IMR-90 (cell line): Measurements from ENCODE around the gene COX4I1. TPM values are rescaled to one million over a fixed set of nuclear protein-coding genes. Genes with fewer than 3 reads are reported as not detected.
A peak's percentile ranks its signal among the peaks of the same experiment; 100 is the strongest.

Source experiments
- ATAC-seq: fragments of 200-7000 bp; cut with Tn5 transposase; 2 replicates; pipeline ENCODE4 v1.9.1; 2020; ENCODE audit warnings: low read depth, mild to moderate bottlenecking, moderate library complexity
- BruUV-seq: library from RNA; stranded (reverse); fragments of 400-500 nt; replicated peaks from 2 replicates; lab custom pipeline; 2021; lab: Mats Ljungman, UMichigan
- CTCF ChIA-PET: fragments of 300-600 bp; formaldehyde crosslinking; extraction: SDS; loops from one replicate; lab custom pipeline; 2021; ENCODE audit warnings: antibody characterized with exemption; lab: Yijun Ruan, JAX
- POLR2A ChIA-PET: fragments of 300-600 bp; sonication (Branson Sonifier 250); formaldehyde crosslinking; loops from one replicate; lab custom pipeline; 2022; ENCODE audit warnings: antibody characterized with exemption; ENCODE audit not compliant: unreplicated experiment; lab: Charles Lee
- DNase-seq: peaks from one replicate; pipeline ENCODE4 v3.0.0; 2013
- H2AFZ ChIP-seq: replicated peaks from 2 replicates; pipeline ENCODE3; 2013; ENCODE audit warnings: low read length, mild to moderate bottlenecking; ENCODE audit not compliant: poor library complexity
- H2AK5ac ChIP-seq: 2 replicates; pipeline ENCODE4 v1.6.1; 2013; ENCODE audit warnings: low read depth, low read length, inconsistent platforms
- H2AK9ac ChIP-seq: replicated peaks from 2 replicates; pipeline ENCODE3; 2013; ENCODE audit warnings: mild to moderate bottlenecking, low read depth, low read length, moderate library complexity; ENCODE audit not compliant: poor library complexity
- H2BK120ac ChIP-seq: 2 replicates; pipeline ENCODE4 v1.6.1; 2013; ENCODE audit warnings: low read depth, low read length, inconsistent platforms
- H2BK15ac ChIP-seq: 3 replicates; pipeline ENCODE4 v1.6.1; 2013; ENCODE audit warnings: low read depth, low read length, inconsistent platforms
- H2BK20ac ChIP-seq: 2 replicates; pipeline ENCODE4 v1.6.1; 2013; ENCODE audit warnings: low read depth, mild to moderate bottlenecking, inconsistent platforms, low read length, moderate library complexity
- H2BK5ac ChIP-seq: 2 replicates; pipeline ENCODE4 v1.6.1; 2013; ENCODE audit warnings: mild to moderate bottlenecking, low read depth, low read length, inconsistent platforms; ENCODE audit not compliant: poor library complexity, severe bottlenecking
- H3K14ac ChIP-seq: replicated peaks from 2 replicates; pipeline ENCODE4 v1.6.1; 2013; ENCODE audit warnings: low read depth, low read length, inconsistent platforms
- H3K18ac ChIP-seq: 2 replicates; pipeline ENCODE4 v1.6.1; 2013; ENCODE audit warnings: low read depth, low read length, control low read depth
- H3K23ac ChIP-seq: 2 replicates; pipeline ENCODE4 v1.6.1; 2013; ENCODE audit warnings: low read depth, low read length, inconsistent platforms
- H3K27ac ChIP-seq: 2 replicates; pipeline ENCODE4 v1.5.1; 2013; ENCODE audit warnings: mild to moderate bottlenecking, control low read depth, low read length; ENCODE audit not compliant: insufficient read depth
- H3K27me3 ChIP-seq: 2 replicates; pipeline ENCODE4 v1.6.1; 2013; ENCODE audit warnings: low read length; ENCODE audit not compliant: control insufficient read depth, insufficient read depth
- H3K36me3 ChIP-seq: 2 replicates; pipeline ENCODE4 v1.6.1; 2013; ENCODE audit warnings: low read length, mixed read lengths; ENCODE audit not compliant: control insufficient read depth, insufficient read depth
- H3K4ac ChIP-seq: 2 replicates; pipeline ENCODE4 v1.6.1; 2013; ENCODE audit warnings: low read depth, low read length, inconsistent platforms
- H3K4me1 ChIP-seq: 2 replicates; pipeline ENCODE4 v1.6.1; 2013; ENCODE audit warnings: low read length, mixed read lengths; ENCODE audit not compliant: control insufficient read depth, insufficient read depth
- H3K4me2 ChIP-seq: 2 replicates; pipeline ENCODE4 v1.6.1; 2013; ENCODE audit warnings: low read depth, mild to moderate bottlenecking, control low read depth, low read length, moderate library complexity
- H3K4me3 ChIP-seq: 2 replicates; pipeline ENCODE4 v1.5.1; 2013; ENCODE audit warnings: low read depth, mild to moderate bottlenecking, control low read depth, low read length, moderate library complexity; ENCODE audit not compliant: insufficient read depth
- H3K56ac ChIP-seq: 2 replicates; pipeline ENCODE4 v1.6.1; 2013; ENCODE audit warnings: low read length, inconsistent platforms; ENCODE audit not compliant: insufficient read depth; ENCODE audit errors: extremely low read depth
- H3K79me1 ChIP-seq, 2 experiments: 2 replicates each; pipeline ENCODE4 v1.6.1; 2013; ENCODE audit warnings: low read length in 2 of 2, inconsistent platforms in 1 of 2, low read depth in 1 of 2
- H3K9ac ChIP-seq: 2 replicates; pipeline ENCODE4 v1.6.1; 2013; ENCODE audit warnings: low read depth, low read length, control low read depth
- H3K9me1 ChIP-seq: 2 replicates; pipeline ENCODE4 v1.6.1; 2013; ENCODE audit warnings: low read length, inconsistent platforms; ENCODE audit not compliant: insufficient read depth
- H3K9me3 ChIP-seq: 2 replicates; pipeline ENCODE4 v1.6.1; 2013; ENCODE audit warnings: low read length; ENCODE audit not compliant: control insufficient read depth, insufficient read depth
- H4K20me1 ChIP-seq: 2 replicates; pipeline ENCODE4 v1.6.1; 2013; ENCODE audit warnings: low read length, inconsistent platforms; ENCODE audit not compliant: insufficient read depth
- H4K5ac ChIP-seq: 2 replicates; pipeline ENCODE4 v1.6.1; 2013; ENCODE audit warnings: mild to moderate bottlenecking, low read depth, low read length, control low read depth
- H4K8ac ChIP-seq, 2 experiments: 2 replicates each; pipeline ENCODE4 v1.6.1; 2013; ENCODE audit warnings: low read depth in 2 of 2, low read length in 2 of 2, control low read depth in 1 of 2, inconsistent platforms in 1 of 2
- H4K91ac ChIP-seq: 2 replicates; pipeline ENCODE4 v1.6.1; 2013; ENCODE audit warnings: low read depth, low read length, inconsistent platforms; ENCODE audit not compliant: insufficient read depth
- BHLHE40 ChIP-seq: fragments of 150-350 bp; IDR thresholded peaks from 2 replicates; pipeline ENCODE4 v1.6.1; 2016; ENCODE audit warnings: mild to moderate bottlenecking, low read depth, low read length
- CEBPB ChIP-seq: IDR thresholded peaks from 2 replicates; pipeline ENCODE4 v1.6.1; 2012; ENCODE audit warnings: low read depth, low read length, improper control_type of control experiment
- CHD1 ChIP-seq: IDR thresholded peaks from 2 replicates; pipeline ENCODE4 v1.6.1; 2012; ENCODE audit warnings: low read depth, low read length, improper control_type of control experiment
- CTCF ChIP-seq: conservative IDR thresholded peaks from 2 replicates; pipeline ENCODE4 v1.5.1; 2012; ENCODE audit warnings: mild to moderate bottlenecking, low read depth, low read length, improper control_type of control experiment
- ELK1 ChIP-seq: fragments of 150-350 bp; IDR thresholded peaks from 2 replicates; pipeline ENCODE4 v1.6.1; 2016; ENCODE audit warnings: low read depth, mild to moderate bottlenecking, low read length, moderate library complexity, borderline replicate concordance
- FOS ChIP-seq: fragments of 150-350 bp; IDR thresholded peaks from 2 replicates; pipeline ENCODE4 v1.6.1; 2016; ENCODE audit warnings: low read depth, low read length
- MAFK ChIP-seq: IDR thresholded peaks from 2 replicates; pipeline ENCODE4 v1.6.1; 2012; ENCODE audit warnings: low read depth, low read length, improper control_type of control experiment
- MAZ ChIP-seq: IDR thresholded peaks from 2 replicates; pipeline ENCODE4 v1.6.1; 2012; ENCODE audit warnings: low read depth, mild to moderate bottlenecking, low read length, improper control_type of control experiment, moderate library complexity, borderline replicate concordance
- MXI1 ChIP-seq: IDR thresholded peaks from 2 replicates; pipeline ENCODE4 v1.6.1; 2012; ENCODE audit warnings: low read depth, mild to moderate bottlenecking, low read length, moderate library complexity, borderline replicate concordance
- POLR2A ChIP-seq: IDR thresholded peaks from 2 replicates; pipeline ENCODE4 v1.6.1; 2012; ENCODE audit warnings: mild to moderate bottlenecking, low read depth, low read length
- RCOR1 ChIP-seq: IDR thresholded peaks from 2 replicates; pipeline ENCODE4 v1.6.1; 2012; ENCODE audit warnings: mild to moderate bottlenecking, low read length, improper control_type of control experiment; ENCODE audit not compliant: insufficient replicate concordance
- RFX5 ChIP-seq: IDR thresholded peaks from 2 replicates; pipeline ENCODE4 v1.8.0; 2012; ENCODE audit warnings: low read depth, mild to moderate bottlenecking, low read length, moderate library complexity
- USF2 ChIP-seq: fragments of 150-350 bp; IDR thresholded peaks from 2 replicates; pipeline ENCODE4 v1.6.1; 2017; ENCODE audit warnings: mild to moderate bottlenecking, antibody characterized with exemption, low read length, low read depth
- WGBS, 2 experiments: methylation state at CpG; one replicate each; pipeline versions ENCODE4 v1.1.5 to v1.1.7; 2013; ENCODE audit warnings: missing lambda C conversion rate in 2 of 2; ENCODE audit not compliant: insufficient read length in 1 of 2; ENCODE audit errors: extremely low coverage in 2 of 2; 5-methylcytosine and 5-hydroxymethylcytosine counted together
- dilution Hi-C: fragments of 300-500 bp; cut with HindIII; formaldehyde crosslinking; loops from one replicate; pipeline ENCODE4 v1.14.3; 2018; ENCODE audit warnings: low sequenced_read_pairs; ENCODE audit not compliant: unreplicated experiment
- in situ Hi-C: fragments of 300-500 bp; cut with MboI; formaldehyde crosslinking; loops from 3 replicates; pipeline ENCODE4 v1.14.3; 2019; ENCODE audit warnings: low sequenced_read_pairs, inconsistent platforms, mixed read lengths
- intact Hi-C: fragments of 100-400 bp; cut with micrococcal nuclease; formaldehyde crosslinking; loops from 2 replicates; pipeline ENCODE4 v1.10.0; 2022
- polyA plus RNA-seq, 3 experiments: library from polyadenylated mRNA; depleted of rRNA; stranded (reverse); fragments of >200 nt; gene quantifications; 2 replicates each; pipeline ENCODE4 v1.2.3, GENCODE V29; 2012; ENCODE audit warnings: low replicate concordance in 1 of 3
- total RNA-seq: library from RNA; depleted of rRNA; stranded (reverse); fragments of >200 nt; gene quantifications from 2 replicates; pipeline ENCODE4 v1.2.3, GENCODE V29; 2012

Gene COX4I1
- total and polyA plus RNA-seq, 2 of the 4 experiments (the other 2 are of a cell fraction), result 397 to 700 TPM

GRCh38 chr16:85826686-85827247 lies 27.3 kb downstream of the COX4I1 start:
- dilution Hi-C loops, result no loop called here
- intact Hi-C loops, result no loop called here
- in situ Hi-C loops, result loop anchor here (10.0 kb wide), 1 partner anchor 158 kb away; no protein-coding TSS in a partner anchor
- Histone ChIP-seq H3K4me2 (no peak overlapping the region), H3K27ac (no peak overlapping the region), H2AFZ (peak overlapping the region; percentile 46), H3K4ac (no peak overlapping the region), H2BK5ac (no peak overlapping the region), H3K27me3 (peaks cover 38% of the 10 kb centered on the region), H4K8ac (no peak overlapping the region), H3K36me3 (no peaks in the 10 kb centered on the region), H3K56ac (no peak overlapping the region), H3K9ac (no peak overlapping the region), H2BK15ac (no peak overlapping the region), H3K4me3 (no peak overlapping the region), H4K5ac (no peak overlapping the region), H3K79me1 (no peaks in the 10 kb centered on the region), H3K9me1 (0 out of 2 replicates have a peak, but pooled peaks cover 6% of the 10 kb centered on the region), H3K9me3 (no peaks in the 10 kb centered on the region), H4K91ac (no peak overlapping the region), H2BK120ac (no peak overlapping the region), H3K18ac (no peak overlapping the region), H2AK9ac (no peak overlapping the region), H3K4me1 (peaks cover 3% of the 10 kb centered on the region; the same call in 1 of the 2 replicates), H3K23ac (no peak overlapping the region), H2AK5ac (no peak overlapping the region), H2BK20ac (no peak overlapping the region), H3K14ac (no peak overlapping the region), H4K20me1 (no peaks in the 10 kb centered on the region)
- no peak for TF ChIP-seq CEBPB
- no peak for TF ChIP-seq BHLHE40
- no peak for TF ChIP-seq ELK1
- no peak for TF ChIP-seq CHD1
- TF ChIP-seq CTCF, result no peak
- no peak for TF ChIP-seq MAZ
- no peak for TF ChIP-seq USF2
- no peak for TF ChIP-seq POLR2A
- TF ChIP-seq MXI1, result no peak
- TF ChIP-seq RFX5, result no peak
- TF ChIP-seq RCOR1, result no peak
- no peak for TF ChIP-seq MAFK
- no peak for TF ChIP-seq FOS
- BruUV-seq, result no TSS peak
- ChIA-PET CTCF (no interaction called here), POLR2A (no interaction called here)
- 71% methylated on average over 7 of the region's 16 CpGs; no CpG with 5 or more reads in 1 of the 2 experiments for WGBS, 2 experiments
- no peak for ATAC-seq
- DNase-seq, result no peak
